ENCODE measurements around the gene HYAL3.
"Not testable (repeated sequence)": the region's sequence is repeated elsewhere in the genome, so short reads cannot be mapped to it uniquely, and the experiment has no call there.

Gene HYAL3

GRCh38 chr3:50270422-50271224 is 28.6 kb downstream of the HYAL3 start:
- no peak for DNase-seq (ENCODE audit: low read depth in 3 of 3)

DNA sequence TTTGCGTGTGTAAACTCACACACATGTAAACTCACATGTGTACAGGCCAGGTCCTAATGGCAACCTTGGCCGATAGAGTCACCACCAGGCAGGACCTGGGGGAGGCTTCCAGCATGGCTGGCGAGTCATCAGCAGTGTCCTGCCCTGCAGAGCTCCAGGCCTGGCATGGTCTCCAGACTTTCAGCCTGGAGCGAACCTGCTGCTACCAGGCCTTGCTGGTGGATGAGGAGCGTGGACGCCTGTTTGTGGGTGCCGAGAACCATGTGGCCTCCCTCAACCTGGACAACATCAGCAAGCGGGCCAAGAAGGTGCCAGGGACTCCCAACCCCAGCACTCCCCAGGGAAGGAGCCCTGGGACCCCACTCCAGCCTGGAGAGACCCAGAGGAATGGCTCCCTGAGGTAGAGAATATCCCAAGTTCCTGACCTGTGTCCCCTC is 29.2 kb downstream of the HYAL3 start:
- no peak for DNase-seq (ENCODE audit: low read depth in 3 of 3)

- no peak for DNase-seq (ENCODE audit: low read depth in 3 of 3)
Observed at GRCh38 chr3:50269460-50269859, 29.7 kb downstream of the HYAL3 start.

DNA sequence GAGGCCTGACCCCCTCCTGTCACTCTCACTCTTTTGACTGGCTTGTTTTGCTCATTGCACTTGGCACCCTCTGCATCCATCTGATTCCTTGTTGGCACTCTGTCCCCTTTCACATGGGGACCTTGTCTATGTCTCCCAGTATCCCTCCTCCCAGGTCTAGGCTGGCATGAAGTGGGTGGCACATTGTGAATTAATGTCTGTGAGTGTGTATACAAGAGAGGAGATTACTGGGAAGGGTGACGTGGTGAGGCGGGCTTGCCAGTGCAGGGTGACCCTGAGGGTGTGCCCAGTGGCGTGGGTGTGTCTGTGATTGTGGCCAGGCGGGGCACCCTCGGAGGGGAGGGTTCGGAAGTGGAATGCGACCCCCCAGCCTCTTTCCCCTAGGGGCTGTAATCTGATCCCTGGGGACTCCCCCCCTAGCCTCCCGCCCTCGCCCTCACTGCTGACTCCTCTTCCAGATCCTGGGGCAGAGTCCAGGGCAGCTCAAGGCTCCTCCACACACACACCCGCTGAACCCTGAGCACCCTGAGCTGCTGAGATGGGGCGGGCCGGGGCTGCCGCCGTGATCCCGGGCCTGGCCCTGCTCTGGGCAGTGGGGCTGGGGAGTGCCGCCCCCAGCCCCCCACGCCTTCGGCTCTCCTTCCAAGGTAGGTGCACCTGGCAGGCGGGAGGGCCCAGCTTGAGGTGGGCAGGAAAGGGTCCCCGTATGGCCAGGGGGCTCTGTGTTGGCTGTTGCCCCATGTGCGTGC is 30.3 kb downstream of the HYAL3 start, which contains the start of gene SEMA3B:
TSS of gene SEMA3B (plus strand) at position 445 of the 749 bp plus-strand sequence. CDS start at position 539, 94 bp downstream.
- no peak for DNase-seq (ENCODE audit: low read depth in 3 of 3)

DNA sequence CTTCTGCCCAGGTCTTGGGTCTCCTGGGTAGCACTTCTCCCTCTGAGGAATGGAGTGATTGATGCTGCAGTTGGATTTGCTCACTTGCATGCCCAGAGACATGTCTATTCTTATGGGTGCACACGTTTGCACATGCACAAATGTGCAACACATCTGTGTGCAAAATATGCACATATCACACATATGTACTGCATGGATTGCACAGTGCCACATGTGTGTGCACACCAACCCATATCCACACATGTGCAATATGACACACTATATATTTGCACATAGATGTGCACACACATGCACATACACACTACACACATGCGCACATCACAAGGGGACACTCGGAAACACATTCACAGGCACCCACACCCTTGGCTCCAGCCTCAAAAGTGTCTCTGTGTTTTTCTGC is 30.9 kb downstream of the HYAL3 start:
- DNase-seq (ENCODE audit: low read depth in 3 of 3) = no peak

DNA sequence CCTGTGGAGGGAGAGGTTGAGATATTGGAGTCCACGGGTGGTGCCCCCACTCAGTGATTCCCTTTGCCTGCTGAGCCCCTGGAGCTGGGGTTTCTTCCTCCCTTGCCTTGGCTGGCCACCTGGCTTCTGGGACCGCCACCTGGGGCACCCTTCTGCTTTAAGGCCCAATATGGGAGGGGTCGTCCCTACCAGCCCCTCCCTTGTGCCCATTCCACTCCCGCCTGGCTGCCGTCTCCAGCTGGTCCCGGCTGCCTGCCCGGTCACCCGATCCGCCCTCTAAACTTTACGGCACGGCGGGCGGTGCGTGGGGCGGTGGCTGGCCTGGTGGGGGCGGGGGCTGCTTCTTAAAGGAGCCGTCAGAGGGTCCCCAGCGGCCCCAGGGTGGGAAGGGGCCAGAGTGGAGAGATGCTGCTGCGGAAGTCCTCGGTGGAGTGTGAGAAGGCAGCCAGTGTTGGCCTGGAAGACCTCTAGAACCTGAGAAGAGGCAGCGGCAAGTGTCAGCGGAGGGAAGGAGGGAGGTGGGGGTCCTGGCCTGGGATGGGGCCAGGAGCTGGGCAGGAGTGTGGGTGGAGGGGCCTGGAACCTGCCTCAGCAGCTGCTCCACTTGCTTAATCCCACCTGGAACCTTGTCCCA is 31.8 kb downstream of the HYAL3 start:
- no peak for DNase-seq (ENCODE audit: low read depth in 3 of 3)

GRCh38 chr3:50266836-50267235 is 32.4 kb downstream of the HYAL3 start:
- no peak for DNase-seq (ENCODE audit: low read depth in 3 of 3)

- no peak for DNase-seq (ENCODE audit: low read depth in 3 of 3)
Observed at GRCh38 chr3:50266017-50266416, 33.2 kb downstream of the HYAL3 start.

- no peak for DNase-seq (ENCODE audit: low read depth in 3 of 3)
Observed at GRCh38 chr3:50265571-50265970, 33.6 kb downstream of the HYAL3 start.

DNA sequence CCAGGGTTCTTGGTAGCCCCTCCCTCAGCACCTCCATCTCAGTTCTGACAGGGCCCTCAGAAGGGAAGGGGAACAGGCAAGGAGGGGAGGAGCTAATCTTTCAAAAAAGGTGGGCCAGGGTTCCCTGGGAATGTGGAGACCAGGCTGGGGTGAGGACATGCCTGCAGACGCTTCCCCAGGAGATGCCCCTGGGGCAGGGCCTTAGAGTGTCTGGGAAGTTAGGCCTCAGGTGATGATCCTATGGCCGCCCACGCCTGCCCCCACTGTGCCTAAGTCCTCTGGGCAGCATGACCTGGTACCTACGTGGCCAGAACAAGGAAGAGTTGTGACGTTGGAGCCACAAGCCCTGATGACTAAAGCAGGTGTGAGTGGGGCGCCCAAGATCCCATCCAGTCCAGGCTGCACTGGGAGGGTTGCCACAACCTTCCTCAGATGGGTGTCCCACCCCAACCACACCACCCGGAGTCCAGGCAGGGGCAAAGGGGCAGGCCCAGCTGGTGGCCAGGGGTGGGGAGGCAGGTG is 34.2 kb downstream of the HYAL3 start:
- DNase-seq (ENCODE audit: low read depth in 3 of 3) = no peak

GRCh38 chr3:50264383-50264963 is 34.7 kb downstream of the HYAL3 start:
- no peak for DNase-seq (ENCODE audit: low read depth in 3 of 3)

- no peak for DNase-seq (ENCODE audit: low read depth in 3 of 3)
Observed at GRCh38 chr3:50263478-50264382, 35.5 kb downstream of the HYAL3 start.

DNA sequence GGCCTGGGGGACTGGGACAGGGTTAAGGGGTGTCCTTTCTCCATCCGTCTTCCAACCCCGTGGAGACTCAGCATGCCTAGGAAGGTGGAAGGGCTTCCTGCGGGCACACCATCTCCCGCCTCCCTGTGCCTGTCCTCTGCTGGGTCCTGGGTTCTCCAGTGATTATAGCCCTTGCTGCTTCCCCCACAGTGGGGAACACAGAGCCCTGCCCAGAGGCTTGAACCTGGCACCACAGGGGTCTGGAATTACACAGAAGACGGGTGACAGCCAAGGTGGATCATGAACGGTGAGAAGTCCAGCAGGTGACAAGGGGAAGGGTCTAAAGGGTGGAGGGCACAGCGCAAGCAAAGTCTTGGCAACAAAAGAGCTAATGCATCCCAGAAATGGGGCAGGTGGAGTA is 36.4 kb downstream of the HYAL3 start:
- DNase-seq (ENCODE audit: low read depth in 3 of 3) = no peak

DNA sequence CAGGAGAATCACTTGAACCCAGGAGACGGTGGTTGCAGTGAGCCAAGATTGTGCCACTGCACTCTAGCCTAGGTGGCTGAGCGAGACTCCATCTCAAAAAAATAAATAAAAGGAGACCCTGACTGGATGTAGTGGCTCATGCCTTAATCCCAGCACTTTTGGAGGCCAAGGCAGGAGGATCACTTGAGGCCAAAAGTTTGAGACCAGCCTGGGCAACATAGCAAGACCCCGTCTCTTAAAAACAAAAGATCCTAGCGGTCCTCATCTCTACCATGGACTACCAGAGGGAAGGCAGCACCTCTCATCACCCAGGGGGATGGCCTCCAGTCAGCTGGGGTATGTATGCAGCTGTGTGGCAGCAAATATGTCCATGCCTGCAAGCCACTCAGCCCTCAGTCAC is 37.0 kb downstream of the HYAL3 start:
- not testable (repeated sequence) for DNase-seq (ENCODE audit: low read depth in 3 of 3)

- DNase-seq (ENCODE audit: low read depth in 3 of 3) = no peak
Observed at GRCh38 chr3:50261505-50261904, 37.7 kb downstream of the HYAL3 start.

DNA sequence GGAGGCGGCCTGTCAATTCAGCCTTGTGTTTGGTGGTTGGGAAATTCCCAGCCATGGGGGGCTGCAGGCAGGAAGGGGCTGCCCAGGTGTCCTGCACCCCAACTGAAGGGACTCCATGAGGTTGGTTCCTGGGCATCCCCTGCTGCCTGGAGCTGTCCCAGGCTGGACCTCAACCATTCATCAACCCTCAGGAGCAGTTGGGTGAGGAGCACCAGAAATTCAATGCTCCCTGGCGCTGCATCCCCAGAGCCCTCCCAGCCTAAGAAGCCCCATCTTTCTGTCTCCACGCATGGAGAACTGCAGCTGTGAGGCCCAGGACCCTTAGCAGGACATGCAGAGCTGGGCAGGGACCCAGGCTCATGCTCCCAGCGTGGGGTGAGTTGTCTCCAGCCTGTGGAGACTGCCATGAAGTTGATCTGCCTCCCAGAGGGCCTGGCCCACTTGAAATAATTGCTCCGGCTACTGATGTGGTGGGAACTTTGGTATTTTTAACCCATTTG is 38.2 kb downstream of the HYAL3 start:
- no peak for DNase-seq (ENCODE audit: low read depth in 3 of 3)

DNA sequence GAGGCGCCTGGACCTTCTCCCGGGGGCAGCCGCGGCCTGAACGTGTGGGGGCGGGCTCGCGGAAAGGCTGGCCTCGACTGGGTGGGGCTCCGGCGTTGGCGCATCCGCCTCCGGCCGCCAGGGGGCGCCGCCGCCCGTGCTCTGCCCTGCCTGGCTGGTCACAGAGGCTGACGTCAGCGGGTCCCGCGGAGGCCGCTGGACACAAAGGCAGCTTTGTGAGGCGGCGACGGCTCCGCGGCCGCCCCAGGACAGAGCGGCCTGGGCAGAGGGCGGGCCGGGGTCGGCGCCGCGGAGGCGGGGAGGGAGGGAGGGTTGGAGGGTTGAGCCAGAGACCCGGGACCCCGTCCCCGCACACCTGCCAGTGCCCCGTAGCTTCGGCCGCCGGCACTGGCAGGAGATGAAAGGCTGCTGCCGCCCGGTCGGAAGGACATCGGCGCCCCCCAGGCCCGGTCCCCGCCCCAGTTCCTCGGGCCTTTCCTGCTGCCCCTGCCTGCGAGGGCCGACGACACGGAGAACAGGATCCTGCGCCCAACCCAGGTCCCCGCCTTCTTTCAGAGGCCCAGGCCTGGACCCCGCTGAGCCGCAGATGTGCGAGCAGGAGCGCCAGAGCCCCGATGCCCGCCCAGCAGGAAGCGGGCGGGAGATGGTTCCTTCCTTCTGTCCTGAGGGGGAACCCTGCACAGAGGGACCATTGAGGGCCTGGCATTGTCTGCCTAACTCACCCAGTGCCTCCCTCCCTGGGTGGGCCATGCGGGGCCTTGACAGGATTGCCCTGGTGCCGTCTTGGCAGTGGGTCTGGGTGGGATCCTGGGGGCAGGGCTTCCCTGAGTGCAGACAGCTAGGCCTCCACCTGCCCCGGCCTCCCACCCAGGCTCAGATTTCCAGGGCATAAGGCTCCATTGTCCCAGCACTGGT is 38.9 kb downstream of the HYAL3 start:
- DNase-seq (ENCODE audit: low read depth in 3 of 3) = peak; percentile 55 to 76 (median 69)

- DNase-seq (ENCODE audit: low read depth in 3 of 3) = no peak
Observed at GRCh38 chr3:50259432-50260026, 39.7 kb downstream of the HYAL3 start.

- no peak for DNase-seq (ENCODE audit: low read depth in 3 of 3)
Observed at GRCh38 chr3:50258979-50259378, 40.2 kb downstream of the HYAL3 start.
